ENCODE measurements around the gene GUCY1A1. TPM values are rescaled to one million over a fixed set of nuclear protein-coding genes. Genes with fewer than 3 reads are reported as not detected.

Gene GUCY1A1
- total RNA-seq, 3 donors from 2014 or later (not counting 1 experiment from before 2014, with no cell fraction given): 4.1 to 7.4 (median 5.2) TPM

GRCh38 chr4:155780775-155781174 lies 114.1 kb downstream of the GUCY1A1 start:
- Histone ChIP-seq H3K9me3 (ENCODE audit: control insufficient read depth, insufficient read depth, low read length) (no peaks in the 10 kb centered on the region), H3K36me3 (ENCODE audit: control insufficient read depth, insufficient read depth, low read length) (no peaks in the 10 kb centered on the region), H3K27ac (ENCODE audit: low read length) (no peak overlapping the region), H3K27me3 (ENCODE audit: control insufficient read depth, insufficient read depth, low read length) (no peaks in the 10 kb centered on the region), H3K4me1 (ENCODE audit: control insufficient read depth, insufficient read depth, low read length) (no peaks in the 10 kb centered on the region), H3K4me3 (ENCODE audit: low read length) (no peak overlapping the region)
- no peak overlapping the region for H3K4me3 Mint-ChIP-seq
- no peak for TF ChIP-seq CTCF (IDR thresholded peaks at IDR 0.05)
- H3K27me3 Mint-ChIP-seq (ENCODE audit: low read depth in 2 of 2): no peaks in the 10 kb centered on the region
- no peak overlapping the region for H3K27ac Mint-ChIP-seq
- H3K36me3 Mint-ChIP-seq: no peaks in the 10 kb centered on the region
- DNase-seq (no peak), ATAC-seq (no peak)
- intact Hi-C loops (cut with micrococcal nuclease): no loop called here
- H3K9me3 Mint-ChIP-seq: no peaks in the 10 kb centered on the region
- no peaks in the 10 kb centered on the region for H3K4me1 Mint-ChIP-seq
- WGBS (ENCODE audit: insufficient coverage): 100% methylated on average over 1 of the region's 1 CpG

GRCh38 chr4:155781249-155781831 lies 114.7 kb downstream of the GUCY1A1 start:
- Mint-ChIP-seq H3K36me3 (no peaks in the 10 kb centered on the region), H3K4me3 (no peak overlapping the region), H3K9me3 (no peaks in the 10 kb centered on the region), H3K4me1 (no peaks in the 10 kb centered on the region), H3K27me3 (ENCODE audit: low read depth in 2 of 2) (no peaks in the 10 kb centered on the region), H3K27ac (no peak overlapping the region)
- ATAC-seq: no peak
- WGBS (ENCODE audit: insufficient coverage): 75% methylated on average over 1 of the region's 4 CpGs
- TF ChIP-seq CTCF (IDR thresholded peaks at IDR 0.05): no peak
- H3K27ac ChIP-seq (ENCODE audit: low read length): no peak overlapping the region
- no peak overlapping the region for H3K4me3 ChIP-seq (ENCODE audit: low read length)
- intact Hi-C loops (cut with micrococcal nuclease): no loop called here
- no peak for DNase-seq
- no peaks in the 10 kb centered on the region for H3K9me3 ChIP-seq (ENCODE audit: control insufficient read depth, insufficient read depth, low read length)
- no peaks in the 10 kb centered on the region for H3K36me3 ChIP-seq (ENCODE audit: control insufficient read depth, insufficient read depth, low read length)
- H3K4me1 ChIP-seq (ENCODE audit: control insufficient read depth, insufficient read depth, low read length): no peaks in the 10 kb centered on the region
- no peaks in the 10 kb centered on the region for H3K27me3 ChIP-seq (ENCODE audit: control insufficient read depth, insufficient read depth, low read length)

Other genes with a start within 250 kb of the GUCY1A1 start
- gene GUCY1B1, start 92.2 kb downstream of the GUCY1A1 start, total RNA-seq: 1 to 10 TPM; 2.1 to 4.0 (median 2.8) TPM
- gene ASIC5, start 199.4 kb downstream of the GUCY1A1 start, total RNA-seq: not detected
- gene TDO2, start 236.8 kb downstream of the GUCY1A1 start, total RNA-seq: not detected

Data from natural killer cell (primary cell).